Activated T-cell treated with anti-CD3 and anti-CD28 coated beads, Interleukin-2, amount 50 U/mL, for 1 hour (primary cell): ENCODE data around the gene C16orf86.
"Not testable (repeated sequence)": the region's sequence is repeated elsewhere in the genome, so short reads cannot be mapped to it uniquely, and the experiment has no call there.

Source experiments
- DNase-seq: peaks from one replicate; pipeline ENCODE4 v3.0.0-alpha.2; 2020

The C16orf86 gene

DNA sequence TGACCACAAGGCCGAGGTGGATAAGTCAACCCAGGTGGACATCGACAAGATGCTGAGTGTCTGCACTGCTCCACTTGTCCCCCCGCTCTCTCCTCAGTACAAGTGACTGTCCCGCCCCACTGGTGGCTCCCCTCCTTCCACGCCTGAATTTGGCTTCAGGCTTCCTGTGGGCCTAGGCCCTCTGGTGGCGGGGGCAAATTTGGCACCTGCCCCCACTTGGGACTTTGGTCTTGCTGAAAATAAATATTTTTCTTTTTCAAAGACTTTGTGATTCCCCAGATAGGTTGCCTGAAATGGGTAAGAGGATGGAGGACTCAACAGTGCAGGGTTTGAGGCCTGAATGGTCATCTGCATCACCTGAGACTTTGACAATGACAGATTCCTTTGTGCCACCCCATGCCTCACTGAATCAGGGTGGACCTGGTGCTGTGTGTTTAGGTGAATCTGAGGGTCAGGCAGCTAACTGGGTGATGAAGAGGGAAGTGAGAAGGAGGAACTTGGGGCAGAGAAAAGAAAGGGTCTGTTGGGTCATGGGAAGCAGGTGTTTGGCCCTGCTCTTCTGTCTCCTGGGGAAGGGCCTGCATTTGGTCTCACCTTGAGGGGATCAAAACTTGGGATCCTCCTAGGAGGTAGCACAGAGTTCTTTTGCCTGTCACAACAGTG lies 2.0 kb downstream of the C16orf86 start:
- peak; percentile 43 for DNase-seq

DNA sequence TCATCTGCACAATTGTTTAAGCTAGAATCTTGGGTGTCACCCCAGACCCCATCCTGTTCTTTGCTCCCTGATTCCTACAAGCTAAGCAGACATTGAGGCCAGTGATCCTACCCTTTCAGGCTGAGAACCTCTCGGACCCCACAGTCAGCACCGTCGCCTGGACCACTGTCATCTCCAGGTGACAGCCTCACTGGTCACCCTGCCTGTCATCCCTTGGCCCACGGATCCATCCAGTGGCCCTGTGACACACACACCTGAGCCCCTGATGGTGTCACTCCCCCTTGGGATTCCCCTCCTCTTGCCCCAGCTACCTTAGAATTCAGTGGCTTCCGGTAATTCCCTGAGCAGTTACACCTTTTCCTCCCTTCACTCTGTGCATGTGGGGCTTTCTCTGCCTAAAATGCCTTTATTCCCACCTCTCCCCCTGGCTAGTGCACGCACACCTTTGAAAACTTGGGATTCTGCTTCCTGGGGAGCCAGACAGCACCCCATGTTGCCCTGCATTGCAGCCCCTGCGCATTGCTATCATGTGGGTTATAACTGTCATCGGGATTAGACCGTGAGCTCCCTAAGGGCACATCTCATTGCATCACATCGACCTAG lies 3.0 kb downstream of the C16orf86 start:
- no peak for DNase-seq

DNA sequence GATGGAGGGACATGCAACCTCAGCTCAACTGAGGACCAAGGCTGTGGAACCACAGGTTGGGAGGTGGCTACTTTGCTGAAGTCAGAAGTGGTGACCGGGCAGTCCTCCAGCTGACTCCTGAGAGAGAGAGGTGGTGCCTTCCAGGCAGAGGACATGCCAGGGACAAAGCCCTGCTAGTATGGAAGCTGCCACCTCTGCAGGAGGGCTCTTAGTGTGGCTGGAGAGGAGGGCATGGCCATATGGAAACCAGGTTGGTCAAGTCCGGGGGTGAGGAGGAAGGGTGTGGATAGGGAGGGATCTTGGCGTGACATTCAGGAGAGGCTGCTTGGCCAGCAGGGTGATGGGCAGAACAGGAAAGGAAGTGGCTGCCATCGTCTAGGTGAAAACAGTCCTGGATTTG lies 5.7 kb downstream of the C16orf86 start:
- no peak for DNase-seq

DNA sequence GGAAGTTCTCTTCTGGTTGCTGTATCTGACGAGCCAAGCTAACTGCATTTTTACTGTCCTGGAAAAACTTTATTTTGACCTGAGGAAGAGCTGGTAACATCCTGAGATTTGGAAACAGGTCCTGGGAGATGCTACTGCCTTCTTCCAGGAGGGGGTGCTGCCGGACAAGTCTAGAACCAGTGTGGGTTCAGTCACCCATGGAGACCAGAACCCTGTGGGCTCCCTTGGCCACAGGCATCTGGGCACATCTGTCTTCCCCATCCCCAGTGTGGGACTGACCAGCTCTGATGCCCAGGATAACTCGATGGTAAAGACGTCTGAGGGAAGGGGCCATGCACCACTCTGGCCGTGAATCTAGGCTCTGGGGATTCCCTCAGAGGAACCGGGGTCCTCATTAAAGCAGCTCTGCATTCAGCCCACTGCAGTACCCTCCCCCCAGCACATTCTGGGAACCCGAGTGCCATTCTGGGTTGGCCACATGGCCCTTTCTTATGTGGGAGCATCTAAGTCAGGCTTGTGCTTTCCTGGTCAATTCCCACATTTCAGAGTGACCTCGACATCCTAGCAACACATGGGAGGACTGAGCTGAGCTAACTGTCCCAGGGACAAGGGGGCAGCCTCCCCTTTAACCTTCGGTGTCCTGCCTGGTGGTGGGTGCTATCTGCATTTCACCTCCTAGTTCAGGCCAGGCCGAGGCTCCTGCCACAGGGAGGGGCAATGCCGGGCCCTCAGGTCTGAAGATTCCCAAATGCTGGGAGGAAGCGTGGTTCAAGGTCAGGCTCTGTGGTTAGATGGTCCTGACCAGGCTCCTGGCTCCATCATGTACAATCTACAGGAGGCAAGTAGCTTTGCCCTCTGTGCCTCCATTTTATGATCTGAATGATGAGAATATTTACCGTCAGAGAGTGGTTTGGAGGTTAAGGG lies 6.4 kb downstream of the C16orf86 start:
- peak; percentile 50 for DNase-seq

DNA sequence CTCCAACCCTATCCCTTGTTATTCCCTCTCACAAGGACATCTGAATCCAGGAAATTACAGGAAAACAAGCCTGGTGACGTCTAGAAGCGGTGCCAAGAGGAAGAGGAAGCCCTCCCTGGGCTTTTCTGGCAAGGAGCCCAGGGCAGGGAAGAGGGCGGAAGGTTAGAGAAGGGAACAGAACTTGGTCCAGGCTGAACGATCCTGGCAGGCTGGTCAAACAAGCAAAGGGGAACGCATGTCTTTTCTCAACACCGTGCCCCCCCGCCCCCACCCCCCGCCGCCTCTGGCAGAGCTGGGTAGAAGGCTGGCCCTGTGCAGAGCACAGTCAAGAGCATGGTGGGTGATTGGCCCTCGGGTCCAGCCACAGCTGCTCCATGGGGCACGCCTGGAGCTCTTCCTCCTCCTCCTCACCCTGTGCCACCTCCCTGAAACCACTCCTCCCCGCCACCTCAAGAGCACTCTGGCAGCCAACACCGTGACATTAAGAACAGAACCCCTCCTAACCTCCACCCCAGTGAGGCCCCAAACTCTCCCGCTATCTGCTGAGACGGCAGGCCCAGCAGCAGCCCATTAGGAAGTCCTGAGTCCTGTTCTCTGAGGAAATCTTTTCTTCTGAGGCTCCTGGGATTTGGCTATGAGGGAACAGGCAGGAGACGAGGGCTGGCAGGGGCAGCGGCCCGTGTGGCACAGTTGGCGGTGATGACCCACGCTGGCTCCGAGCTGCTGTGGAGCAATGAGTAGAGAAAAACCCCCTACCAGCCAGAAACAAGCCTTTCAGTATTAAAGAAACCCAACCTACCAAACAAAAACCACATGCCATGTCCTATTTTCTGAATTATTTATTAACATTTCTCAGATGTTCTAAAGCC lies 7.3 kb downstream of the C16orf86 start:
- no peak for DNase-seq

DNA sequence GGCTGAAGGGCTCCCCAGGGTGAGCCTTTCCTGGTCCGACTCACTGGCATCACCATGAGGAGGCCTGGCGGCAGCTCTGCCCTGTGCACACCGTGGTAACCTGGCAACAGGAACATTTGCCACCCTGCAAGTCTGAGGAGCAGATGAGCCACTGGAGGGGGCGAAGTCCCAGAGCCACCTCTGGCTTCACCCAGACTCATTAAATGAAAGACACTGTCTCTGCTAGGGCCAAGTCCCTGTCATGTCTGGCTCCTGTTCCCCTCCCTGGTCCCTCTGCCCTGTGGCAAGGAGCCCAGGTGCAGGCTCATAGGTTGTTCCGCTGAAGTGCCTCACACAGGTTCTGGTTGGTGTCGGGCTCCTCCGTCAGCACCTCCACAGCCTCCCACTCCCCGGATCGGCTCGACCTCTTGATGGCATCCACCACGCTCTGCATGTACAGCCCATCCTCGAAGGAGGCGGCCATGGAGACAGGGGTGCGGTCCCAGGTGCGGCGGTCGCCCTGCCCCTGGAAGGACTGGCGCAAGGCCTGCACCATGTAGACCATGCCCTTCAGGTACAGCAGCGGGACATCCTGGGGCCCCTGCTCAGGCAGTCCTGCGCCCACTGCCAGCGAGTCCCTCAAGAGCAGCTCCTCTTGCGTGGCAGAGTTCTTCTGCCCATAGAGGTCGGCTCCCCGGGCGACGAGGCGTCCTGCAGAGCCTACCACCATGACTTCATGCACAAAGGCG lies 8.4 kb downstream of the C16orf86 start:
- DNase-seq, result no peak

DNA sequence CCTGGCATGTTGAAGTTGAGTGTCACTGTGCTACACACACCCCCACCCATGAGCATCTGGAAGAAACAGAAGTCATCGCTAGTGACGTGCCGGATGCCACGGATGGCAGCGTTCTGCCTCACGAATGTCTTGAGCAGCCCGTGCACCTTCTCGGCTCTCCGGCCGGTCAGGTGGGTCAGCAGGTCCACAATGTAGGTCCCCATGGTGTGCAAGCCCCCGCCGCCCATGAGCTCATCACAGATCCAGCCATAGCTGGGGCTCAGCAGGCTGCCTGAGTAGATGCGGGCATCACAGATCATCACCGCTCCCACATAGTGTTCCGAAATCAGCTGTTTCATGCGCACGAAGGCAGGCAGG lies 8.9 kb downstream of the C16orf86 start:
- DNase-seq, result no peak

DNA sequence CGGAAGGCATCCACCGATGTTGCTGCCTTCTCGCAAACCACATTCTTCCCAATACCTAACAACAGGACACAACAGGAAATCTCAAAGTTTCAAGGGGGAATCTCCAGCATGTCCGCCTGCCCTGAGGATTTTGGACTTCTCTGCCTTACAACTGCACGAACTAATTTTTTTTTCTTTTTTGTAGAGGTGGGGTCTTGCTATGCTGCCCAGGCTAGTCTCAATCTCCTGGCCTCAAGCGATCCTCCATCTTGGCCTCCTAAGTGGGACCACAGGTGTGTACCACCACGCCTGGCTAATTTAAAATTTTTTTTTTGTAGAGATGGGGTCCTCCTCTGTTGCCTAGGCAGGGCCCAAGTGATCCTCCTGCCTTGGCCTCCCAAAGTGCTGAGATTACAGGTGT lies 9.4 kb downstream of the C16orf86 start:
- no peak for DNase-seq

DNA sequence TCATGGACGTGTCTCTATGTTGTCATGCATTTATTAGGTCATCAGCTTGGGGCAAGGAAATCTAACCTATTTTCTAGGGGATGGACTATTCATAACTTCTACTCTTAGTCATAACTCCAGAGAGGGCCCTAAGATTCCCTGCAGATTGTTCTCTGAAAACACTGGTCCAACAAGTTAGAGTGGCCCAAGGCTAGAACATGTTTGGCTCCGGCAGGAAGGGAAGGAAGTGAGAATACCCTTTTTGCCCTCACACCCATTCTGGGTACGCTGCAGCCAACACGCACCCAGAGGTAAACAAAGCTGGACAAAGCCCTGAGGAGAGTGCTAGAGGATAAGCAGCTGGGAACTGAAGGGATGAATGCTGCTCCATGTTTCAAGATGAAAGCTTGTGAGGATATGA lies 9.9 kb downstream of the C16orf86 start:
- DNase-seq, result no peak

DNA sequence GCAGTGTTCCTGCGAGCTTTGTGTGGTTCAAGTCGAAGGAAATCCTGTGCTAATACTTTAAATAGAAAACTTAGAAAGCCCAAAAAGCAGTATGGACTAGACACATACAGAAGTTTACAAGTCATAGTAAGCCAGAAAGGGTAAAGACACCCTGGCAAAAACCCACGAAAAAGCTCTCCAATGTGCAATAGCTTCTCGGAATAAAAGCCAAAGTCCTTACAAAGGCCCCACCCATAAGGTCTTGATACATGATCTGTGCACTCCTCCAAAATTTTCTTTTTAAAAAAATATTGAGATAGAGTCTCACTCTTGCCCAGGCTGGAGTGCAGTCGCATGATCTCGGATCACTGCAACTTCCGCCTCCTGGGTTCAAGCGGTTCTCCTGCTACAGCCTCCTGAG lies 10.3 kb downstream of the C16orf86 start:
- no peak for DNase-seq

DNA sequence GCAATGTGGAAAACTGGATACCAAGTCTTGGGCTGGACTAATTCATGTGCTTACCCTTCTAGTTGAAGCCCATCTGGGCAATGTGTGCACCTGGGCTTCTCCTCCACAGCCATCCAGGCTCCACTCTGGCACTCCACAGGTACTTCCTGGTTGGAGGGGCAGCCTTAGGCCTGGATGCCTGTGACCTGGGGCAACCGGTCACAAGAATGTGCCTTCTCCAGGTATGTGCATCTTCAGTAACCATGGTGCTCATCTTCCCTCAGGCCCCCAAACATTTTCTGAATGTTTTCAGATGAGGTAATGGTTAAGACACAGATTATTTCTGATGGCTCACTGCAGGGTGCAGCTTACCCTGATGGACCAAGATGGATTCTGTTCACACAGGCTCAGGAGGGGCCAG lies 11.1 kb downstream of the C16orf86 start:
- DNase-seq, result no peak

DNA sequence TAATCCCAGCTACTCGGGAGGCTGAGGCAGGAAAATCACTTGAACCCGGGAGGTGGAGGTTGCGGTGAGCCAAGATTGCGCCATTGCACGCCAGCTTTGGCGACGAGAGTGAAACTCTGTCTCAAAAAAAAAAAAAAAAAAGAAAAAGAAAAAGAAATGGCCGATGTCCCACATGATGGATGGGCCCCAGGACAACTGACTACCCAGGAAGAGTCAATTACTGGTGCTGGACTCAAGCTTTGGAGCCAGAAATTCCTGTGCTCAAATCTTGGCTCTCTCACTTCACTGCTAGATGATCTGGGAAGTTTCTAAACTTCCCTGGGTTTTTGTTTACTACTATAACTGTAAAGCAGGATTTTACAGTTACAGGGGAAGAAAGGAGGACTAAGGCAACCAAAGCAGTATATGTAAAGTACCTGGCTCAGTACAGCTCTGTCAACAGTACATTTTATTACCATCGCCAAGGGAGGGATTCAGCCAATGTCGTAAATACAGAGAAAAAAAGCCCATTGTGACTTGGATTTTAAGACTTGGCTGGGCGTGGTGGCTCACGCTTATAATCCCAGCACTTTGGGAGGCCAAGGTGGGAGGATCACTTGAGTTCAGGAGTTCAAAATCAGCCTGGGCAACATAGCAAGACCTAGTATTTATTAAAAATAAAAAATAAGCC lies 11.9 kb downstream of the C16orf86 start:
- DNase-seq, result no peak

DNA sequence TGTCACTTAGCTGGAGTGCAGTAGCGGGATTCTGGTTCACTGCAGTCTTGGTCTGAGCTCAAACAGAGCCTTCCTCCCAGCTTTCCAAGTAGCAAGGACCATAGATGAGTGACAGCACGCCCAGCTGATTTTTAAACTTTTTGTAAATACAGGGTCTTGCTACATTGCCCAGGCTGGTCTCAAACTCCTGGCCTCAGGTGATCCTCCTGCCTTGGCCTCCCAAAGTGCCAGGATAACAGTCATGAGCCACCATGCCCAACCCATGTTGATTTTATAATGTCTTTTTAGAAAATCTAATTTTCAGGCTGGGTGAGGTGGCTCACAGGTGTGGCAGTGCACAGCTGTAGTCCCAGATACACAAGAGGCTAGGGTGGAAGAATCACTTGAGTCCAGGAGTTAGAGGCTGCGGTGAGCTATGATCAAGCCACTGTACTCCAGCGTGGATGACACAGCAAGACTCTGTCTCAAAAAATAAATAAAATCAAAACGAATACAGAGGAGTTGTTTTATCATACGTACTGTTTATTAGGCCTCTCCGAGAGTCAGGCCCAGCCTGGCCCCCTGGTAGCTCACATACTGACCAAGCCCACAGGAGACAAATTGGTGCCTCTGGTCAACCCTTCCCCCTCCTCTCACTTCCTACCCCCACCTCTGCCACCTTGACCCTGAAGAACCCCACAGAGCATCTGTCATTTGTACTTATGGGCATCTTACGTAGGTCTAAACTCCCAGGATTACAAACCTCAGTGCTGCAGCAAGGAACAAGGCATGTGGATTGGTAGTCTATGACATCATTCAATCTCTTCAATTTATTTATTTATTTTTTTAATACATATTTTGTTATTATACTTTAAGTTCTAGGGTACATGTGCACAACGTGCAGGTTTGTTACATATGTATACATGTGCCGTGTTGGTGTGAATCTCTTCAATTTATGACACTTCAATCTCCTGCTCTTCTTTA lies 13.6 kb downstream of the C16orf86 start:
- DNase-seq, result no peak

DNA sequence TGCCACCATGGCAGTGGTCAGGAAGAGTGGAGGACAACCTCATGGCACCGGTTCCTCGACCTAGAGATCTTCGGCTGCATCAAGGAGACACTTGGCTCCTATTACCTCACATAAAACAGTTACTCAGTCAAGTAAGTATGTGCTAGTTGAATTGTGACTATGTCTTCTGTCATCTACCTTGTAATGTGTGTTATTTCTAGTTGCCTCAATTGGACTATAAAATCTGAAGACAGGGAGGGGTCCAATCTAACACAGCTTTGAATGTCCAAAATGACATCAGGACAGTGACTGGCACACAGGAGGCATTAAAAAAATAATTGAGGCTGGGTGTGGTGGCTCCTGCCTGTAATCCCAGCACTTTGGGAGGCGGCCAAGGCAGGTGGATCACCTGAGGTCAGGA lies 17.2 kb downstream of the C16orf86 start:
- no peak for DNase-seq

DNA sequence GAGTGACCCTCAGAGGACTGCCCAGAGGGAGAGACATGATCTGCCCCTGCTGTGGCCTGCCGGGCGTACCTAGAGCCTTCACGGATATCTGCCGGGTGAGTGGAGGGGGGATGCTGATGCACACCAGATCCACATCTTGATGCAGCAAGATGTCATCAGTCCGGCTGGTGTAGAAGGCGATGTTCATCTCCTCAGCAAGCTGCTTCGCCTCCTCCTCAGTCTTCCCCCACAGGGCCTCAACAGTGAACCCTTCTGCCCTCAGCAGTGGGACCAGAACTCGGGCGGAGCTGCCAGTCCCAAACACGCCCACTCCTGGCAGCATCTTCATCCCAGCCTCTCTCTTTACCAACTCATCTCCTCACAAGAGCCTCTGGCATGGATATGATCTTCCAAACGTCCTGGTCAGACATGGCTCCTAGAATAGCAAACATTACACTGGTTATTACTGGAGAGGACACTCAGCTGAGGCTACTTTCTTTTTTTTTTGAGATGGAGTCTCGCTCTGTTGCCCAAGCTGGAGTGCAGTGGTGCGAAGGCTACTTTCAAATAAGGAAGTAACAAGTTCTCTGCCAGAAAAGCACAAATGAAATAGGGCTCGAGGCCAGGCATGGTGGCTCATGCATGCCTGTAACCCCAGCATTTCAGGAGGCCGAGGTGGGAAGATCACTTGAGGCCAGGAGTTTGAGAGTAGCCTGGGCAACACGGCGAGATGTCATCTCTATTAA lies 18.9 kb downstream of the C16orf86 start:
- DNase-seq, result no peak

DNA sequence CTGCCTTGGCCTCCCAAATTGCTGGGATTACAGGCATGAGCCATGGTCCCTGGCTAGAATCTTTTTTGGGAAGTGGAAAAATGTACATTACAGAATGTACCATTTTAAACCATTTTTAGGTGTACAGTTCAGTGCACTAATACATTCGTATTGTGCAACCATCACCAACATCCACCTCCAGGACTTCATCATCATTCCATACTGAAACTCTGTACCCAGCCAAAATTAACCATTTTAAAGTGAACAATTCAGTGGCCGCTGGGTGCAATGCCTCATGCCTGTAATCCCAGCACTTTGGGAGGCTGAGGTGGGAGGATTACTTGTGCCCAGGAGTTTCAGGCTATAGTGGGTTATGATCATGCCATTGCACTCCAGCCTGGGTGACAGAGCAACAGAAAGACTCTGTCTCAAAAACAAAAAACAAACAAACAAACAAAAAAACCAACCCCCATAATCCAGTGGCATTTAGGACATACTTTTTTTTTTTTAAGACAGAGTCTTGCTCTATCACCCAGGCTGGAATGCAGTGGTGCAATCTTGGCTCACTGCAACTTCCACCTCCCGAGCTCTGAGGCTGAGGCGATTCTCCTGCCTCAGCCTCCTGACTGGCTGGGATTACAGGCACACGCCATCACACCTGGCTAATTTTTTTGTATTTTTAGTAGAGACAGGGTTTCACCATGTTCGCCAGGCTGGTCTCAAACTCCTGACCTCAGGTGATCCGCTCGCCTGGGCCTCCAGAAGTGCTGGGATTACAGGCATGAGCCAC lies 27.1 kb downstream of the C16orf86 start:
- DNase-seq, result not testable (repeated sequence)

DNA sequence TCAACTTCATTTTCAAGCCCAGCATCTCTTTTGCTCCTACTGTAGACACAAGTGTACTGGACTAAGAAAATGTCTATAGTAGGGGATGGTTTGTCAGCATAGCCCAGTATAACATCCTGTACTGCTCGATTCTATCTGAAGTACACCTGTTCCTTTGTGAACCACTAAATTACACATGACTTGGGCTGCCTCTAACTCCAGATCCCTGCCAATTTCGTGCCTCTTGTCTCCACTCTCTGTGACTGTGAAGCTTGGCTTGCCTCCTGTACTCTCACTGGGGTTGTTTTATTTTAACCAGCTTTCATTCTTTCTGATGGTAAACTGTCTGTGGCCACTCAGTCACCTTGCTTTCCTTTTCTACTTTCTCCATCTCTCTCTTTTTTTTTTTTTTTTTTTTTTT lies 28.0 kb downstream of the C16orf86 start:
- no peak for DNase-seq

DNA sequence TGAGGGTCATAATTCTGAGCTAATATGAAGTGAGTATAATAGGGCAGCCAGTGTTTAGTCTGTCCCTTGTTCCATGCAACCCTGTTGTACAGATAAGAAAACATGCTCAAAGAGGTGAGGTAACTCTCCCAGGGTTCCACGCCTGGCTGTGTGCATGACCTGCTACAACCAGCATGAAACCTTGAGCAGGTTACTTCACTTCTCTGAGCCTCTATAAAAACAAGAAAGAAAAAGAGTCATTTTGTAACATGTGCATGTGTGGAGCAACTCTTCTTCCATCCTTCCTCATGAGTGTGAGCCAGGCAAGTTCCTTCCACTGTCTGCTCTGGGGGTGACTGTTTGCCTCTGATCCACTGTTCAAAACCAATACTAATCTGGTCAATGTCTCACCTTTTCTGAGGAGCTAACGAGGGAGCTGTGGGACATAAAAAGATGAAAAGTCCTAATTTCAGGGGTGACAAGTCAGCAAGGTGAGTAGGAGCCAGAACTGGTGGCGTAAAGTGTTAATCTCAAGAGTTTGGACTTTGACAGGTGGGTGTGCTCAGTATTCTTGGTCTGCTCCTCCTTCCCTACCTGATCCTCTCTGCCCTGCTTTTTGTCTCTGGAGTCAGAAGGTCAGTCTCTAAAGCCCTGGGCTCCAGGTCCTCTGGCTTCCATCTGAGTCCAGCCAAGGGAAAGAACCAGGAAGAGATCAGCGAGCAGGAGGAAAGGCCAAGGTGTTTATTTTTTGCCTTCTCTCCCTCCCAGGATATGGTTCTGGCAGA lies 31.0 kb downstream of the C16orf86 start:
- DNase-seq, result no peak
